RWPE1 (cell line): ENCODE results near the gene HNRNPA1.
A peak's percentile ranks its signal among the peaks of the same experiment; 100 is the strongest.

ENCODE experiments used
- CTCF ChIA-PET: fragments of 350-600 bp; sonication (Branson Sonifier 250); formaldehyde crosslinking; extraction: SDS; loops from one replicate; lab custom pipeline; 2021; lab: Yijun Ruan, JAX
- POLR2A ChIA-PET: fragments of 400-600 bp; formaldehyde crosslinking; extraction: SDS; loops from one replicate; lab custom pipeline; 2020; ENCODE audit warnings: antibody characterized with exemption; ENCODE audit not compliant: low non-redundant PET; lab: Yijun Ruan, JAX
- DNase-seq: peaks from one replicate; pipeline ENCODE4 v3.0.0; 2012; ENCODE audit warnings: low spot score
- H3K27ac ChIP-seq: fragments of 450-650 bp; 2 replicates; pipeline ENCODE4 v1.5.1; 2017
- CTCF ChIP-seq: fragments of 450-650 bp; conservative IDR thresholded peaks from 2 replicates; pipeline ENCODE4 v1.5.1; 2017; ENCODE audit warnings: low read depth, mild to moderate bottlenecking

Gene HNRNPA1

GRCh38 chr12:54286042-54287030, 5.8 kb downstream of the HNRNPA1 start:
- no peak for DNase-seq
- H3K27ac ChIP-seq: peak overlapping the region; percentile 65
- ChIA-PET POLR2A (interaction anchor here (0.5 to 0.6 kb wide), 2 partner anchors 10 to 39 kb away, joined by 3 read pairs; no protein-coding TSS in a partner anchor), CTCF (interaction anchor here (0.5 to 1.2 kb wide), 4 partner anchors 39 to 156 kb away, joined by 3 to 5 read pairs (median 4); partner anchors contain the start of gene COPZ1)
- no peak for TF ChIP-seq CTCF

GRCh38 chr12:54287261-54288157, 7.0 kb downstream of the HNRNPA1 start:
- POLR2A ChIA-PET: no interaction called here
- no peak for DNase-seq
- peak overlapping the region; percentile 73 for H3K27ac ChIP-seq
- CTCF ChIA-PET: interaction anchor here (0.5 to 0.6 kb wide), 2 partner anchors 106 to 128 kb away, joined by 3 to 5 read pairs; no protein-coding TSS in a partner anchor
- TF ChIP-seq CTCF: no peak

- TF ChIP-seq CTCF: no peak
- CTCF ChIA-PET: interaction anchor here (0.7 to 1.1 kb wide), 2 partner anchors 8 to 42 kb away, joined by 3 to 5 read pairs; no protein-coding TSS in a partner anchor
- POLR2A ChIA-PET: interaction anchor here (0.9 kb wide), 1 partner anchor 12 kb away, joined by 3 read pairs; the partner anchor contains the start of gene HNRNPA1
- no peak for DNase-seq
- H3K27ac ChIP-seq: 0 out of 2 replicates have a peak overlapping the region, but pooled peaks have one; percentile 1
Observed at GRCh38 chr12:54292083-54292930, 11.8 kb downstream of the HNRNPA1 start.

- TF ChIP-seq CTCF: no peak
- POLR2A ChIA-PET: interaction anchor here (0.9 kb wide), 1 partner anchor 13 kb away, joined by 3 read pairs; the partner anchor contains the start of gene HNRNPA1
- CTCF ChIA-PET: interaction anchor here (0.7 to 1.1 kb wide), 3 partner anchors 7 to 41 kb away, joined by 3 to 5 read pairs (median 3); partner anchors contain the start of gene COPZ1
- H3K27ac ChIP-seq: 0 out of 2 replicates have a peak overlapping the region, but pooled peaks have one; percentile 1
- DNase-seq: no peak
Observed at GRCh38 chr12:54292931-54293241, 12.4 kb downstream of the HNRNPA1 start.

GRCh38 chr12:54294152-54294952, 13.8 kb downstream of the HNRNPA1 start:
- TF ChIP-seq CTCF: peak; percentile 64
- DNase-seq: peak; percentile 60
- CTCF ChIA-PET: interaction anchor here (0.7 to 1.0 kb wide), 6 partner anchors 12 to 313 kb away, joined by 3 to 7 read pairs (median 4); partner anchors contain the start of gene COPZ1
- POLR2A ChIA-PET: no interaction called here
- H3K27ac ChIP-seq: no peak overlapping the region
